GM18505 (cell line): Measurements from ENCODE around the gene DOCK2.
"Not testable (repeated sequence)": the region's sequence is repeated elsewhere in the genome, so short reads cannot be mapped to it uniquely, and the experiment has no call there.

Experiments
- ATAC-seq: cut with Tn5 transposase; IDR thresholded peaks from one replicate; pipeline ENCODE4 v1.9.1; 2021; ENCODE audit not compliant: unreplicated experiment
- POLR2A ChIP-seq: IDR thresholded peaks from 4 replicates; pipeline ENCODE4 v1.6.1; 2011; ENCODE audit warnings: borderline replicate concordance; ENCODE audit not compliant: insufficient read depth, insufficient read length; ENCODE audit errors: extremely low read depth

Gene DOCK2

GRCh38 chr5:169650701-169651331, 13.7 kb downstream of the DOCK2 start:
- no peak for TF ChIP-seq POLR2A
- peak; percentile 49 for ATAC-seq

GRCh38 chr5:169651526-169651925, 14.5 kb downstream of the DOCK2 start:
- no peak for TF ChIP-seq POLR2A
- ATAC-seq, result no peak

DNA sequence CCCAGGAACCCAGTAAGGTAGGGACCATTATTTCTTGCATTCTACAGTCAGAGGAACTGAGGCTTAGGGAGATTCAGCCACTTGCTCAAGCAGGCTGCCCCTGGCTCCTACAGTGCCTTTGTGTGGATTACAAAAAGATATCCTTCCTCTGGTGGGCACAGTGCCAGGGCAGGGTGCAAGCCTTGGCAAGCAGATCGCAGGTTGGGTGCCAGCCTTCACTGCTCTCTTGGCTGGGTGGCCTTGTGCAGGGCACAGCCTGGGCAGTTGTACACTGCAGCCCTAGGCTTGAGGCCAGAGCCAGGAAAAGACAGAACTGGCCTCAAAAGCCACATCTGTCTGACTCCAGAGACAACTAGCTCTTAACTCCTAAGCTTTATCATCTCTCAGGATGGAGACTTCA, 15.0 kb downstream of the DOCK2 start:
- no peak for ATAC-seq
- no peak for TF ChIP-seq POLR2A

DNA sequence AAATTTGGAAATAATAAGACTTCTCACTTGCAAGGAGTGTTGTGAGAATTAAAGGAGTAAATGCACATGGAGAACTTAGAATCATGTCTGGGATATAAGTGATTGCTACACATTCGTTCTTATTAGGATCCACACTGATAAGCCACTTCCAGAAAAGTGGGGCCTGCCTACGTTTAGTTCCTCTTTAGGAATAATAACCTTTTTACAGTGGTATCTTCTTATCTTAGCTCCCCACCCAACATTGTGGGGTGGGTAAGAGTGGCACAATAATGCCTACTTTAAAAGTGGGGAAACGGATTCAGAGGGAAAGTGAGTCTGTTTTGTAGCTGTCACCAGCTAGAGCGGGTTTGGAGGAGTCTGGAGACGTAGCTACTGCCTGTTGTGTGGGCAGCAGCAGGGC, 16.0 kb downstream of the DOCK2 start:
- no peak for TF ChIP-seq POLR2A
- no peak for ATAC-seq

DNA sequence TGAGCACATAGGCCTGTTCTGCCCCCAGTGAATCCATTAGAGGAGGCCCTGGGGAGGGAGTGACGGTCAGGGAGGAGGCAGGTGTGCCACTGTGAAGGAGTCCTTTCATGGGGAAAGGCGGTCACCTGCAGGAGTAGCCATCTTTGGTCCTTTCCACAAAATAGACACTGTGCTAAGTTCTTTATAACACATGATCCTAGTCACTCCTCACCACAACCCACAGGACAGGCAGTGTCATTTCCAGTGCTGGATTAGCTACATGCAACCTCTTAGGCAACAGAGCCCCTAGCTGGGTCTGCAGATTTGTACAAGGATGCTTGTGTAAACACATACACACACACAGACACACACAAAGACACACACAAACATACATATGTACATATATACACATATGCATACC, 18.3 kb downstream of the DOCK2 start:
- no peak for ATAC-seq
- no peak for TF ChIP-seq POLR2A

- no peak for TF ChIP-seq POLR2A
- ATAC-seq, result peak; percentile 76
Measured at GRCh38 chr5:169656125-169656901, 19.2 kb downstream of the DOCK2 start.

DNA sequence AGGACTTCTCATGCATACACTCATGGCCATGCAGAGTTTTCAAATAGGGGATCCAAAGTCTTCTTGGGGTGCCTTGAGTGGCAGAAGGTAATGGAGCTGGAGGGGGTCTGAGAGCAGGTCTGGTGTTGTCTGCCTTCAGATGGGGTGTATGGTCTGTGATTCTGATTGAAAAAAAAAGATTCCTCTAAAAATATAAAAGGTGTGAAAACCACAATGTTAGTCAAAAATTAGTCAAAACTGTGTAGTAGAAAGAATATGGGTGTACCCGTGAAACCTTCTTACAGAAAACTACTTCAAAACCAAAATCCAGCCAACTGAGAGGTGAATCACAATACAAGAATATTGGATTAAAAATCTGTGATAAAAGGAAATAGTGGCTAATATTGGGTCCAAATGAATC, 20.1 kb downstream of the DOCK2 start:
- no peak for ATAC-seq
- no peak for TF ChIP-seq POLR2A

DNA sequence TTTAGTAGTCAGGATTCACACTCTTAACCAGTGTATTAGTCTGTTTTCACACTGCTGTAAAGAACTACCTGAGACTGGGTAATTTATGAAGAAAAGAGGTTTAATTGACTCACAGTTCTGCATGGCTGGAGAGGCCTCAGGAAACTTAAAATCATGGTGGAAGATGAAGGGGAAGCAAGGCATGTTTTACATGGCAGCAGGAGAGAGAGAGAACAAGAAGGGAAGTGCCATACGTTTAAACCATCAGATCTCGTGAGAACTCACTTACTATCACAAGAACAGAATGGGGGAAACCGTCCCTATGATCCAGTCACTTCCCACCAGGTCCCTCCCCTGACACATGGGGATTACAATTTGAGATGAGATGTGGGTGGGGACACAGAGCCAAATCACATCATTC, 25.4 kb downstream of the DOCK2 start:
- ATAC-seq, result not testable (repeated sequence)

- TF ChIP-seq POLR2A, result no peak
- no peak for ATAC-seq
Measured at GRCh38 chr5:169663537-169663936, 26.5 kb downstream of the DOCK2 start.

- no peak for TF ChIP-seq POLR2A
- no peak for ATAC-seq
Measured at GRCh38 chr5:169666365-169666764, 29.3 kb downstream of the DOCK2 start.

DNA sequence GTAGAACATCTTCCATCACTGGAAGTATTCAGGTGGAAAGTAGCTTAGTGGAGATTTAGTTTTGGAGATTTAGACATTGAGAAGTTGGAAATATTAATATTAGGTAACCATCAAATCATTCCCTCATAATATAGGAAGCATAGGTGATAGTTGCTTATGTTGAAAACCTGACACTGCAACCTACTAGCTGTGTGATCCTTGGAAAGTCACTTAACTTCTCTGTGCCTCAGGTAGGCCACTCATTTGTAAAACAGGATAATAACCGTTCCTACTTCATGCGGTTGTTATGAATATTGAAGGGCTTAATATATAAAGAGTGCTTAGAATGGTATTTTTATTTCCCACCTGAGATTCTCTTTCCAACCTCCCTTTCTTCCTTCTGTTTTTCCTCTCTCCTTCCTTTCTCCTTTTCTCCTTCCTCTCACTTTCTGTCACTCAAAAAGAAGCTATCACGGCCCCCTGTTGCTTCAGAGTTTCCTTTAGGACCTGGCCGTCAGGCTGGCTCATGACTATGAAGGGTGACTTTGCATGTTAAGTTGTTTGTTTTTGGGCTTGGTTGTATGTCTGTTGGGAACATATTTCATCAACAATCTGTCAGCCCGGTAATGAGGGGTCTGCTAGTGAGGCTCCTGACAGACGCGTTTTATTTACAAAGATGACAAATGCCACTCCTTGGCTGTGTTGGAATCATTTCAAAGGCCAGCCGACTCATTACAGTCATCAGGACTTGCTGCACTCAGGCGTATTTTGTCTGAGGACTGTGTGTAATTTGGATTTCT, 31.0 kb downstream of the DOCK2 start:
- TF ChIP-seq POLR2A, result no peak

GRCh38 chr5:169668732-169669131, 31.7 kb downstream of the DOCK2 start:
- ATAC-seq, result no peak
- no peak for TF ChIP-seq POLR2A

More for the DNA sequence above, 31.0 kb downstream of the DOCK2 start:
- ATAC-seq, result no peak

DNA sequence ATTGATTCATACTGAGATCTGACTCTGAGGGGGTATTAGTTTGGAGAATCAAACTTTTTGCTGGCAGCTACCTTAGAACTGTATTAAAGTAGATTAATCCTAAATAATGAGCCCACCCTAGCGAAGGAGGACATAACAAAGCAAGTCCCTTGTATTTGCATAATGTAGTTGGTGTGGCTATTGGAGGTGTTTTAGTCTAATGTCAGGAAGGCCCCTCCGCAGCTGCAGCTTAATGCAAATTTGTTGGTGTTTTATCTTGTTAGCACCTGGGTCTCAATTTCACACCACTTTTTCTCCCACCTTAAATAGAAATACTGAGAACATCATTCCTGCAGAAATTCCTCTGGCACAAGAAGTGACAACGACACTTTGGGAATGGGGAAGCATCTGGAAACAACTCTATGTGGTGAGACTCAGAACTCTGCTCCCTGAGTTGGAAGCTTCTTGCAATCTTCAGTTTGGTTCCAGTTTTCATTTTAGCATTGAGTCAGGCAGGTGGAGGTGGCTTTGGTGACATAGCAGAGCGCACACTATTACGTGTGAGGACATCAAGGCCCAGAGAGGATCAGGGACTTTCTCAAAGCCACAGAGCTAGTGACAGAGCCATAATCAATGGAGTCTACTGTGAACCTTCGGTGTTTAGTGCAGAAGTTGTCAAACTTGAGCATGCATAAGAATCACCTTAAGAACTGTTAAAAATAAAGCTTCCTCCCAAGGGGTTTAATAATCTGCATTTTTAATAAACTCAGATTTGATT, 33.9 kb downstream of the DOCK2 start:
- ATAC-seq, result peak; percentile 93
- TF ChIP-seq POLR2A, result no peak
